A549 (cell line): ENCODE measurements around the gene CRYBG2. TPM values are rescaled to one million over a fixed set of nuclear protein-coding genes. Genes with fewer than 3 reads are reported as not detected.

Source experiments
- ATAC-seq, 2 experiments: fragments of 200-7000 bp in 1 of 2; fragments of >200 bp in 1 of 2; cut with Nextera tagmentation in 1 of 2; cut with Tn5 transposase in 1 of 2; 3 replicates each; pipeline versions ENCODE4 v1.8.0 to v1.9.1; 2018 to 2020; ENCODE audit warnings: mild to moderate bottlenecking in 1 of 2, moderate library complexity in 1 of 2
- CTCF ChIA-PET: fragments of 300-600 bp; sonication (Branson Sonifier 250); formaldehyde crosslinking; extraction: SDS; loops from one replicate; lab custom pipeline; 2021; ENCODE audit warnings: antibody characterized with exemption, inconsistent platforms; lab: Yijun Ruan, JAX
- POLR2A ChIA-PET: fragments of 350-600 bp; formaldehyde crosslinking; extraction: SDS; loops from one replicate; lab custom pipeline; 2021; ENCODE audit warnings: antibody characterized with exemption, inconsistent platforms; lab: Yijun Ruan, JAX
- DNase-seq, 2 experiments: peaks; one replicate each; pipeline versions ENCODE4 v3.0.0 to v3.0.0-alpha.2; 2011 to 2016; ENCODE audit warnings: low read depth in 1 of 2, low spot score in 1 of 2
- FAIRE-seq: peaks from 2 replicates; lab custom pipeline; 2011; peaks lifted over from hg19 to GRCh38; lab: Jason Lieb, UNC
- H3K27ac ChIP-seq, 2 experiments: fragments of >200 bp; sonication (Bioruptor Twin); formaldehyde crosslinking; 3 replicates each; pipeline ENCODE4 v1.5.1; 2016 to 2017
- H3K4me1 ChIP-seq: fragments of >200 bp; sonication (Bioruptor Twin); formaldehyde crosslinking; 3 replicates; pipeline ENCODE4 v1.6.1; 2016
- H3K4me2 ChIP-seq: fragments of >200 bp; sonication (Bioruptor Twin); formaldehyde crosslinking; 3 replicates; pipeline ENCODE4 v1.6.1; 2016
- H3K4me3 ChIP-seq: fragments of >200 bp; sonication (Bioruptor Twin); formaldehyde crosslinking; 3 replicates; pipeline ENCODE4 v1.5.1; 2016
- H3K9me3 ChIP-seq: fragments of >200 bp; sonication (Bioruptor Twin); formaldehyde crosslinking; 3 replicates; pipeline ENCODE4 v1.6.1; 2016
- CEBPB ChIP-seq, 2 experiments: fragments of >200 bp in 1 of 2; sonication (Bioruptor Twin) in 1 of 2; formaldehyde crosslinking in 1 of 2; IDR thresholded peaks; 2 replicates each; pipeline ENCODE4 v1.6.1; 2012 to 2016
- EP300 ChIP-seq, 2 experiments: fragments of >200 bp; sonication (Bioruptor Twin); formaldehyde crosslinking; IDR thresholded peaks; 2 replicates in 1 of 2; 3 replicates in 1 of 2; pipeline ENCODE4 v1.6.1; 2016 to 2017
- FOSB ChIP-seq: fragments of 250-450 bp; sonication (Bioruptor Pico); IDR thresholded peaks from 2 replicates; pipeline ENCODE4 v1.5.0; 2020; ENCODE audit warnings: mild to moderate bottlenecking, moderate library complexity
- FOSL2 ChIP-seq, 2 experiments: fragments of 450-650 bp in 1 of 2; fragments of >200 bp in 1 of 2; sonication (Bioruptor Twin) in 1 of 2; formaldehyde crosslinking; IDR thresholded peaks; 2 replicates each; pipeline versions ENCODE4 v1.5.0 to v1.6.1; 2016 to 2020; ENCODE audit warnings: mild to moderate bottlenecking in 1 of 2, moderate library complexity in 1 of 2
- GATA3 ChIP-seq: IDR thresholded peaks from 2 replicates; pipeline ENCODE4 v1.6.1; 2012; ENCODE audit warnings: borderline replicate concordance
- KDM5A ChIP-seq: fragments of 200-600 bp; sonication (generic); IDR thresholded peaks from 2 replicates; pipeline ENCODE4 v1.6.1; 2016; ENCODE audit warnings: antibody characterized with exemption, mild to moderate bottlenecking
- NFE2L2 ChIP-seq: fragments of 150-350 bp; conservative IDR thresholded peaks from 2 replicates; pipeline ENCODE4 v1.6.1; 2014; ENCODE audit warnings: low read length
- POLR2AphosphoS2 ChIP-seq: conservative IDR thresholded peaks from 2 replicates; pipeline ENCODE4 v1.6.1; 2012; ENCODE audit warnings: low read length, improper control_type of control experiment, inconsistent platforms
- RCOR1 ChIP-seq: fragments of 150-350 bp; IDR thresholded peaks from 2 replicates; pipeline ENCODE4 v1.6.1; 2014; ENCODE audit warnings: antibody characterized with exemption, low read length, low read depth
- REST ChIP-seq: fragments of 200-600 bp; sonication (generic); IDR thresholded peaks from 2 replicates; pipeline ENCODE4 v1.6.1; 2016; ENCODE audit warnings: antibody characterized with exemption, mild to moderate bottlenecking, moderate library complexity
- RNF2 ChIP-seq: fragments of 200-600 bp; sonication (generic); IDR thresholded peaks from 2 replicates; pipeline ENCODE4 v1.6.1; 2016; ENCODE audit warnings: low read depth, mild to moderate bottlenecking, antibody characterized with exemption, moderate library complexity, borderline replicate concordance
- TFCP2L1 ChIP-seq: fragments of 250-450 bp; sonication (Bioruptor Pico); IDR thresholded peaks from 2 replicates; pipeline ENCODE4 v1.5.0; 2021; ENCODE audit warnings: mild to moderate bottlenecking
- TP53 ChIP-seq: fragments of 250-450 bp; sonication (Bioruptor Pico); IDR thresholded peaks from 2 replicates; pipeline ENCODE4 v1.5.0; 2021; ENCODE audit warnings: mild to moderate bottlenecking, moderate library complexity
- ZFP36 ChIP-seq: fragments of 450-650 bp; IDR thresholded peaks from 2 replicates; pipeline ENCODE4 v1.6.1; 2014; ENCODE audit warnings: borderline replicate concordance; ENCODE audit not compliant: partially characterized antibody
- WGBS: methylation state at CpG from one replicate; pipeline ENCODE4 v1.1.6; 2017; ENCODE audit errors: missing lambda C conversion rate; 5-methylcytosine and 5-hydroxymethylcytosine counted together
- polyA plus RNA-seq, 4 experiments: library from polyadenylated mRNA; depleted of rRNA in 3 of 4; stranded (reverse); fragments of >200 nt; fragmentation: RNase III in 1 of 4; extraction: RNeasy Plus Mini Kit Qiagen cat#74134 plus additional on column Dnase treatment in 1 of 4; gene quantifications; 2 replicates in 3 of 4; 3 replicates in 1 of 4; pipeline ENCODE4 v1.2.3, GENCODE V29; 2011 to 2017
- TF ChIP-seq, protein P1 (sequence below): fragments of 450-650 bp; IDR thresholded peaks from 2 replicates; pipeline ENCODE4 v1.6.1; 2014; ENCODE audit warnings: antibody characterized with exemption
- TF ChIP-seq, protein P2 (sequence below): IDR thresholded peaks from 2 replicates; pipeline ENCODE4 v1.6.1; 2012
- TF ChIP-seq, protein P3 (sequence below): fragments of 150-350 bp; IDR thresholded peaks from 2 replicates; pipeline ENCODE4 v1.6.1; 2014; ENCODE audit warnings: low read depth, mild to moderate bottlenecking, low read length
- TF ChIP-seq, protein P4 (sequence below): fragments of 250-450 bp; sonication (Bioruptor Pico); IDR thresholded peaks from 2 replicates; pipeline ENCODE4 v1.5.0; 2020; ENCODE audit warnings: low read depth, mild to moderate bottlenecking, moderate library complexity

CRYBG2 gene
- polyA plus RNA-seq, 2 of the 4 experiments (the other 2 are of a cell fraction), result 0.67 to 2.7 TPM

GRCh38 chr1:26340047-26340481, 13.9 kb downstream of the CRYBG2 start:
- Histone ChIP-seq H3K4me2 (no peak overlapping the region), H3K9me3 (no peaks in the 10 kb centered on the region), H3K27ac (no peak overlapping the region), H3K4me3 (no peak overlapping the region), H3K4me1 (peaks cover 6% of the 10 kb centered on the region)
- WGBS, result 56% methylated on average over 4 of the region's 4 CpGs
- ChIA-PET POLR2A (no interaction called here), CTCF (interaction anchor here (0.6 to 2.3 kb wide), 4 partner anchors 23 to 106 kb away, joined by 3 to 6 read pairs (median 4); partner anchors contain the start of gene CEP85)
- no peak for ATAC-seq
- TF ChIP-seq, protein P1, sequence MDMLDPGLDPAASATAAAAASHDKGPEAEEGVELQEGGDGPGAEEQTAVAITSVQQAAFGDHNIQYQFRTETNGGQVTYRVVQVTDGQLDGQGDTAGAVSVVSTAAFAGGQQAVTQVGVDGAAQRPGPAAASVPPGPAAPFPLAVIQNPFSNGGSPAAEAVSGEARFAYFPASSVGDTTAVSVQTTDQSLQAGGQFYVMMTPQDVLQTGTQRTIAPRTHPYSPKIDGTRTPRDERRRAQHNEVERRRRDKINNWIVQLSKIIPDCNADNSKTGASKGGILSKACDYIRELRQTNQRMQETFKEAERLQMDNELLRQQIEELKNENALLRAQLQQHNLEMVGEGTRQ, result no peak
- TF ChIP-seq REST (no peak), TP53 (CRISPR knock-in tag) (no peak), TFCP2L1 (no peak), RCOR1 (no peak), ZFP36 (no peak), RNF2 (no peak), KDM5A (no peak), FOSB (CRISPR knock-in tag) (no peak), CEBPB (IDR thresholded peaks at IDR 0.05) (no peak), NFE2L2 (no peak)
- TF ChIP-seq, protein P2, sequence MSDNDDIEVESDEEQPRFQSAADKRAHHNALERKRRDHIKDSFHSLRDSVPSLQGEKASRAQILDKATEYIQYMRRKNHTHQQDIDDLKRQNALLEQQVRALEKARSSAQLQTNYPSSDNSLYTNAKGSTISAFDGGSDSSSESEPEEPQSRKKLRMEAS, result no peak
- TF ChIP-seq, protein P3, sequence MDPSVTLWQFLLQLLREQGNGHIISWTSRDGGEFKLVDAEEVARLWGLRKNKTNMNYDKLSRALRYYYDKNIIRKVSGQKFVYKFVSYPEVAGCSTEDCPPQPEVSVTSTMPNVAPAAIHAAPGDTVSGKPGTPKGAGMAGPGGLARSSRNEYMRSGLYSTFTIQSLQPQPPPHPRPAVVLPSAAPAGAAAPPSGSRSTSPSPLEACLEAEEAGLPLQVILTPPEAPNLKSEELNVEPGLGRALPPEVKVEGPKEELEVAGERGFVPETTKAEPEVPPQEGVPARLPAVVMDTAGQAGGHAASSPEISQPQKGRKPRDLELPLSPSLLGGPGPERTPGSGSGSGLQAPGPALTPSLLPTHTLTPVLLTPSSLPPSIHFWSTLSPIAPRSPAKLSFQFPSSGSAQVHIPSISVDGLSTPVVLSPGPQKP, result no peak
- FAIRE-seq, result no peak
- no peak for DNase-seq

DNA sequence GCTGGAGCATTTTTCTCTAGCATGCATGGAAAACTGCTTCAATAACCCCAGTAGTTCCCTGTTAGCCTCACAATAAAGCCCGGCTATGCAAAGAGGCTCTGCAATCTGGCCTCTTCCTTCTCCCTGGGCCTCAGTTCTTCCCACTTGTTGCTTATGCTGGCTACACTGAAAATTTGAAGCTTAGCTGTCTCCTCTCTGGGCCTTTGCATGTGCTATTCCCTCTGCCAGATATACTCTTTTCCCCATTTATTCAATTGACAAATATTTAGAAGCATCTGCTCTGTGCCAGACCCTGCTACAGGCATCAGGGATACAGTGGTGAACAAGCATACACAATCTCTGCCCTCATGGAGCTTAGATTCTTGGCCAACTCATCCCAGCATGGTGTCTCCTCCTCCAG, 15.3 kb downstream of the CRYBG2 start:
- Histone ChIP-seq H3K27ac (no peak overlapping the region), H3K4me3 (no peak overlapping the region), H3K9me3 (no peaks in the 10 kb centered on the region), H3K4me2 (no peak overlapping the region), H3K4me1 (peaks cover 6% of the 10 kb centered on the region)
- FAIRE-seq (no peak), ATAC-seq (no peak), DNase-seq (no peak)
- WGBS, result 94% methylated on average over 1 of the region's 1 CpG
- ChIA-PET POLR2A (no interaction called here), CTCF (interaction anchor here (0.9 to 1.8 kb wide), 6 partner anchors 8 to 26 kb away, joined by 3 to 7 read pairs (median 4); no protein-coding TSS in a partner anchor)
- TF ChIP-seq POLR2AphosphoS2 (no peak), FOSL2 (IDR thresholded peaks at IDR 0.05) (no peak), FOSL2 (CRISPR knock-in tag; IDR thresholded peaks at IDR 0.05) (no peak), GATA3 (no peak), KDM5A (no peak), EP300 (IDR thresholded peaks at IDR 0.05) (no peak)
- TF ChIP-seq, protein P2, result no peak
- TF ChIP-seq, protein P4, sequence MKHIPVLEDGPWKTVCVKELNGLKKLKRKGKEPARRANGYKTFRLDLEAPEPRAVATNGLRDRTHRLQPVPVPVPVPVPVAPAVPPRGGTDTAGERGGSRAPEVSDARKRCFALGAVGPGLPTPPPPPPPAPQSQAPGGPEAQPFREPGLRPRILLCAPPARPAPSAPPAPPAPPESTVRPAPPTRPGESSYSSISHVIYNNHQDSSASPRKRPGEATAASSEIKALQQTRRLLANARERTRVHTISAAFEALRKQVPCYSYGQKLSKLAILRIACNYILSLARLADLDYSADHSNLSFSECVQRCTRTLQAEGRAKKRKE (CRISPR knock-in tag), result no peak
